H1 (cell line): ENCODE results near the gene ACTG1. TPM values are rescaled to one million over a fixed set of nuclear protein-coding genes. Genes with fewer than 3 reads are reported as not detected.

Source experiments
- CBX5 ChIP-seq: fragments of 300-800, 300-1000 bp; sonication (generic); IDR thresholded peaks from 2 replicates; pipeline ENCODE4 v1.7.1; 2016; ENCODE audit warnings: antibody characterized with exemption, low read length, low read depth
- CHD1 ChIP-seq: IDR thresholded peaks from 2 replicates; pipeline ENCODE4 v1.6.1; 2012; ENCODE audit warnings: low read depth, low read length, improper control_type of control experiment
- CREB1 ChIP-seq: IDR thresholded peaks from 2 replicates; pipeline ENCODE4 v1.6.1; 2012; ENCODE audit warnings: inconsistent platforms
- FOSL1 ChIP-seq: IDR thresholded peaks from 2 replicates; pipeline ENCODE4 v1.6.1; 2011; ENCODE audit warnings: mild to moderate bottlenecking, low read depth, low read length, moderate library complexity; ENCODE audit not compliant: insufficient read depth
- JUN ChIP-seq: IDR thresholded peaks from 2 replicates; pipeline ENCODE4 v1.6.1; 2011; ENCODE audit warnings: low read depth, mild to moderate bottlenecking, improper control_type of control experiment, low read length
- MAFK ChIP-seq: IDR thresholded peaks from 2 replicates; pipeline ENCODE4 v1.6.1; 2012; ENCODE audit warnings: low read depth, mild to moderate bottlenecking, improper control_type of control experiment, low read length
- PHF8 ChIP-seq: fragments of 200-600 bp; sonication (generic); conservative IDR thresholded peaks from 2 replicates; pipeline ENCODE4 v1.7.1; 2012; ENCODE audit warnings: low read depth, mild to moderate bottlenecking, inconsistent platforms, low read length, moderate library complexity
- SRF ChIP-seq: IDR thresholded peaks from 2 replicates; pipeline ENCODE4 v1.6.1; 2011; ENCODE audit warnings: mild to moderate bottlenecking, low read depth, low read length, moderate library complexity
- TAF7 ChIP-seq: optimal IDR thresholded peaks from 2 replicates; pipeline ENCODE3; 2011; ENCODE audit warnings: low read depth, mild to moderate bottlenecking, inconsistent platforms, low read length, moderate library complexity, borderline replicate concordance
- TBP ChIP-seq: IDR thresholded peaks from 2 replicates; pipeline ENCODE4 v1.6.1; 2011; ENCODE audit warnings: low read depth, low read length, improper control_type of control experiment
- polyA plus RNA-seq, 7 experiments: library from polyadenylated mRNA; depleted of rRNA in 3 of 7; stranded (reverse) in 5 of 7; unstranded in 2 of 7; fragments of >200 nt in 5 of 7; fragments of 200-250 nt in 2 of 7; gene quantifications; 1 replicate in 5 of 7; 2 replicates in 1 of 7; 4 replicates in 1 of 7; pipeline versions ENCODE4 v1.2.1 to v1.2.3, GENCODE V29; 2011 to 2013; ENCODE audit warnings: missing spikeins in 2 of 7, mixed read lengths in 2 of 7
- total RNA-seq: library from RNA; stranded (reverse); fragmentation: NEBNext Ultra II Directional; extraction: Animal tissue kit (Norgen Biotek cat#: 25700); gene quantifications from 2 replicates; pipeline ENCODE4 v1.2.1, GENCODE V29; 2021
- TF ChIP-seq, protein P1 (sequence below): fragments of 300-600 bp; sonication (generic); IDR thresholded peaks from 2 replicates; pipeline ENCODE4 v1.7.1; 2012; ENCODE audit warnings: low read length, moderate library complexity, mild to moderate bottlenecking, inconsistent platforms; ENCODE audit not compliant: insufficient replicate concordance

Gene ACTG1
- total and polyA plus RNA-seq, 2 of the 8 experiments (the other 6 are each of a cell fraction or from before 2014, with no cell fraction given) = 3,535 to 5,010 TPM

DNA sequence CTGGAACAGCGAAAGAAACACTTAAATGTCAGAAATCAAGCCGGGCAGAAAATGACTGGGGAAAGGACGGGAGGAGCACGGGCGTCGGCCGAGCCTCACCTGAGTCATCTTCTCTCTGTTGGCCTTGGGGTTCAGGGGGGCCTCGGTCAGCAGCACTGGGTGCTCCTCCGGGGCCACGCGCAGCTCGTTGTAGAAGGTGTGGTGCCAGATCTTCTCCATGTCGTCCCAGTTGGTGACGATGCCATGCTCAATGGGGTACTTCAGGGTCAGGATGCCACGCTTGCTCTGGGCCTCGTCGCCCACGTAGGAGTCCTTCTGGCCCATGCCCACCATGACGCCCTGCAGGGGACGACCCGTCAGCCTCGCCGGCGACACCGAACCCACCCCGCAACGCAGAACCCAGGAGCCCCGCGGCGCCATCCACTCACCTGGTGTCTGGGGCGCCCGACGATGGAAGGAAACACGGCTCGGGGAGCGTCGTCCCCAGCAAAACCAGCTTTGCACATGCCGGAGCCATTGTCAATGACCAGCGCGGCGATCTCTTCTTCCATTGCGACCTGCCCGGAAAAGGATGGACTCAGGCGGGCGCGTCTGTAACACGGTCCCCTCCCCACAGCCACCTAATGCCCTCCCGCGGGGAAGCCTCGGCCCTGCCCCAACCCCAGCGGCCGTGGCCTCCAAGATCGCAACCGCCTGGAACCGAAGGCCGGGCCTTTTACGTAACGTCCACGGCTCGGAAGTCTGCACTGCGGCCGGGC is 616 bp downstream of the ACTG1 start (continued):
- TF ChIP-seq, protein P1, sequence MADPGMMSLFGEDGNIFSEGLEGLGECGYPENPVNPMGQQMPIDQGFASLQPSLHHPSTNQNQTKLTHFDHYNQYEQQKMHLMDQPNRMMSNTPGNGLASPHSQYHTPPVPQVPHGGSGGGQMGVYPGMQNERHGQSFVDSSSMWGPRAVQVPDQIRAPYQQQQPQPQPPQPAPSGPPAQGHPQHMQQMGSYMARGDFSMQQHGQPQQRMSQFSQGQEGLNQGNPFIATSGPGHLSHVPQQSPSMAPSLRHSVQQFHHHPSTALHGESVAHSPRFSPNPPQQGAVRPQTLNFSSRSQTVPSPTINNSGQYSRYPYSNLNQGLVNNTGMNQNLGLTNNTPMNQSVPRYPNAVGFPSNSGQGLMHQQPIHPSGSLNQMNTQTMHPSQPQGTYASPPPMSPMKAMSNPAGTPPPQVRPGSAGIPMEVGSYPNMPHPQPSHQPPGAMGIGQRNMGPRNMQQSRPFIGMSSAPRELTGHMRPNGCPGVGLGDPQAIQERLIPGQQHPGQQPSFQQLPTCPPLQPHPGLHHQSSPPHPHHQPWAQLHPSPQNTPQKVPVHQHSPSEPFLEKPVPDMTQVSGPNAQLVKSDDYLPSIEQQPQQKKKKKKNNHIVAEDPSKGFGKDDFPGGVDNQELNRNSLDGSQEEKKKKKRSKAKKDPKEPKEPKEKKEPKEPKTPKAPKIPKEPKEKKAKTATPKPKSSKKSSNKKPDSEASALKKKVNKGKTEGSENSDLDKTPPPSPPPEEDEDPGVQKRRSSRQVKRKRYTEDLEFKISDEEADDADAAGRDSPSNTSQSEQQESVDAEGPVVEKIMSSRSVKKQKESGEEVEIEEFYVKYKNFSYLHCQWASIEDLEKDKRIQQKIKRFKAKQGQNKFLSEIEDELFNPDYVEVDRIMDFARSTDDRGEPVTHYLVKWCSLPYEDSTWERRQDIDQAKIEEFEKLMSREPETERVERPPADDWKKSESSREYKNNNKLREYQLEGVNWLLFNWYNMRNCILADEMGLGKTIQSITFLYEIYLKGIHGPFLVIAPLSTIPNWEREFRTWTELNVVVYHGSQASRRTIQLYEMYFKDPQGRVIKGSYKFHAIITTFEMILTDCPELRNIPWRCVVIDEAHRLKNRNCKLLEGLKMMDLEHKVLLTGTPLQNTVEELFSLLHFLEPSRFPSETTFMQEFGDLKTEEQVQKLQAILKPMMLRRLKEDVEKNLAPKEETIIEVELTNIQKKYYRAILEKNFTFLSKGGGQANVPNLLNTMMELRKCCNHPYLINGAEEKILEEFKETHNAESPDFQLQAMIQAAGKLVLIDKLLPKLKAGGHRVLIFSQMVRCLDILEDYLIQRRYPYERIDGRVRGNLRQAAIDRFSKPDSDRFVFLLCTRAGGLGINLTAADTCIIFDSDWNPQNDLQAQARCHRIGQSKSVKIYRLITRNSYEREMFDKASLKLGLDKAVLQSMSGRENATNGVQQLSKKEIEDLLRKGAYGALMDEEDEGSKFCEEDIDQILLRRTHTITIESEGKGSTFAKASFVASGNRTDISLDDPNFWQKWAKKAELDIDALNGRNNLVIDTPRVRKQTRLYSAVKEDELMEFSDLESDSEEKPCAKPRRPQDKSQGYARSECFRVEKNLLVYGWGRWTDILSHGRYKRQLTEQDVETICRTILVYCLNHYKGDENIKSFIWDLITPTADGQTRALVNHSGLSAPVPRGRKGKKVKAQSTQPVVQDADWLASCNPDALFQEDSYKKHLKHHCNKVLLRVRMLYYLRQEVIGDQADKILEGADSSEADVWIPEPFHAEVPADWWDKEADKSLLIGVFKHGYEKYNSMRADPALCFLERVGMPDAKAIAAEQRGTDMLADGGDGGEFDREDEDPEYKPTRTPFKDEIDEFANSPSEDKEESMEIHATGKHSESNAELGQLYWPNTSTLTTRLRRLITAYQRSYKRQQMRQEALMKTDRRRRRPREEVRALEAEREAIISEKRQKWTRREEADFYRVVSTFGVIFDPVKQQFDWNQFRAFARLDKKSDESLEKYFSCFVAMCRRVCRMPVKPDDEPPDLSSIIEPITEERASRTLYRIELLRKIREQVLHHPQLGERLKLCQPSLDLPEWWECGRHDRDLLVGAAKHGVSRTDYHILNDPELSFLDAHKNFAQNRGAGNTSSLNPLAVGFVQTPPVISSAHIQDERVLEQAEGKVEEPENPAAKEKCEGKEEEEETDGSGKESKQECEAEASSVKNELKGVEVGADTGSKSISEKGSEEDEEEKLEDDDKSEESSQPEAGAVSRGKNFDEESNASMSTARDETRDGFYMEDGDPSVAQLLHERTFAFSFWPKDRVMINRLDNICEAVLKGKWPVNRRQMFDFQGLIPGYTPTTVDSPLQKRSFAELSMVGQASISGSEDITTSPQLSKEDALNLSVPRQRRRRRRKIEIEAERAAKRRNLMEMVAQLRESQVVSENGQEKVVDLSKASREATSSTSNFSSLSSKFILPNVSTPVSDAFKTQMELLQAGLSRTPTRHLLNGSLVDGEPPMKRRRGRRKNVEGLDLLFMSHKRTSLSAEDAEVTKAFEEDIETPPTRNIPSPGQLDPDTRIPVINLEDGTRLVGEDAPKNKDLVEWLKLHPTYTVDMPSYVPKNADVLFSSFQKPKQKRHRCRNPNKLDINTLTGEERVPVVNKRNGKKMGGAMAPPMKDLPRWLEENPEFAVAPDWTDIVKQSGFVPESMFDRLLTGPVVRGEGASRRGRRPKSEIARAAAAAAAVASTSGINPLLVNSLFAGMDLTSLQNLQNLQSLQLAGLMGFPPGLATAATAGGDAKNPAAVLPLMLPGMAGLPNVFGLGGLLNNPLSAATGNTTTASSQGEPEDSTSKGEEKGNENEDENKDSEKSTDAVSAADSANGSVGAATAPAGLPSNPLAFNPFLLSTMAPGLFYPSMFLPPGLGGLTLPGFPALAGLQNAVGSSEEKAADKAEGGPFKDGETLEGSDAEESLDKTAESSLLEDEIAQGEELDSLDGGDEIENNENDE = no peak
- no peak for TF ChIP-seq TBP
- TF ChIP-seq TAF7 = no peak
- TF ChIP-seq CBX5 = no peak
- no peak for TF ChIP-seq PHF8
- no peak for TF ChIP-seq CREB1
- no peak for TF ChIP-seq SRF
- no peak for TF ChIP-seq MAFK
- TF ChIP-seq CHD1 = 0 out of 2 replicates have a peak, but pooled peaks have one; percentile 58
- no peak for TF ChIP-seq FOSL1
- TF ChIP-seq JUN = no peak
